Measurements from ENCODE around the gene TMEM217. TPM values are rescaled to one million over a fixed set of nuclear protein-coding genes. Genes with fewer than 3 reads are reported as not detected.

TMEM217 gene
- polyA plus RNA-seq, 1 experiment = 7.7 TPM

GRCh38 chr6:37243131-37243815 lies 14.7 kb downstream of the TMEM217 start:
- Histone ChIP-seq H3K9me3 (ENCODE audit: control insufficient read depth, insufficient read depth, low read length) (no peaks in the 10 kb centered on the region), H3K4me3 (ENCODE audit: low read depth, low read length) (no peak overlapping the region), H3K27me3 (ENCODE audit: control insufficient read depth, insufficient read depth, low read length) (no peaks in the 10 kb centered on the region), H3K27ac (ENCODE audit: low read depth, low read length) (peak overlapping the region; percentile 99)
- no peak for TF ChIP-seq CTCF (IDR thresholded peaks at IDR 0.05; ENCODE audit: low read depth, low read length)
- no peak for DNase-seq (ENCODE audit: low read depth, low spot score)
- ChIA-PET CTCF (interaction anchor here (2.5 kb wide), 1 partner anchor 33 kb away, joined by 7 read pairs; no protein-coding TSS in a partner anchor), POLR2A (interaction anchor here (0.5 to 1.8 kb wide), 4 partner anchors 15 to 635 kb away, joined by 6 to 18 read pairs (median 6); partner anchors contain the start of genes TBC1D22B and TMEM217)

GRCh38 chr6:37242429-37243052 lies 15.4 kb downstream of the TMEM217 start:
- Histone ChIP-seq H3K9me3 (ENCODE audit: control insufficient read depth, insufficient read depth, low read length) (no peaks in the 10 kb centered on the region), H3K4me3 (ENCODE audit: low read depth, low read length) (no peak overlapping the region)

GRCh38 chr6:37241775-37242428 lies 16.0 kb downstream of the TMEM217 start:
- Histone ChIP-seq H3K4me3 (ENCODE audit: low read depth, low read length) (no peak overlapping the region), H3K27me3 (ENCODE audit: control insufficient read depth, insufficient read depth, low read length) (no peaks in the 10 kb centered on the region), H3K9me3 (ENCODE audit: control insufficient read depth, insufficient read depth, low read length) (no peaks in the 10 kb centered on the region), H3K27ac (ENCODE audit: low read depth, low read length) (peak overlapping the region; percentile 99)
- ChIA-PET POLR2A (interaction anchor here (0.5 to 1.8 kb wide), 7 partner anchors 16 to 630 kb away, joined by 3 to 18 read pairs (median 5); partner anchors contain the start of genes TBC1D22B and TMEM217), CTCF (interaction anchor here (1.1 to 2.5 kb wide), 2 partner anchors 11 to 31 kb away, joined by 3 to 7 read pairs; no protein-coding TSS in a partner anchor)
- no peak for TF ChIP-seq CTCF (IDR thresholded peaks at IDR 0.05; ENCODE audit: low read depth, low read length)
- no peak for DNase-seq (ENCODE audit: low read depth, low spot score)

More at GRCh38 chr6:37242429-37243052, 15.4 kb downstream of the TMEM217 start:
- POLR2A ChIA-PET = interaction anchor here (0.5 to 1.8 kb wide), 7 partner anchors 15 to 634 kb away, joined by 3 to 18 read pairs (median 6); partner anchors contain the start of genes TBC1D22B and TMEM217
- H3K27ac ChIP-seq (ENCODE audit: low read depth, low read length) = peak overlapping the region; percentile 99
- TF ChIP-seq CTCF (IDR thresholded peaks at IDR 0.05; ENCODE audit: low read depth, low read length) = no peak
- CTCF ChIA-PET = interaction anchor here (1.1 to 2.5 kb wide), 2 partner anchors 11 to 32 kb away, joined by 3 to 7 read pairs; no protein-coding TSS in a partner anchor
- no peaks in the 10 kb centered on the region for H3K27me3 ChIP-seq (ENCODE audit: control insufficient read depth, insufficient read depth, low read length)
- DNase-seq (ENCODE audit: low read depth, low spot score) = peak; percentile 98

- H3K27me3 ChIP-seq (ENCODE audit: control insufficient read depth, insufficient read depth, low read length) = no peaks in the 10 kb centered on the region
- no peaks in the 10 kb centered on the region for H3K9me3 ChIP-seq (ENCODE audit: control insufficient read depth, insufficient read depth, low read length)
- ChIA-PET CTCF (interaction anchor here (1.1 to 2.5 kb wide), 2 partner anchors 12 to 30 kb away, joined by 3 to 7 read pairs; no protein-coding TSS in a partner anchor), POLR2A (interaction anchor here (0.7 kb wide), 1 partner anchor 629 kb away, joined by 4 read pairs; no protein-coding TSS in a partner anchor)
- DNase-seq (ENCODE audit: low read depth, low spot score) = no peak
- H3K4me3 ChIP-seq (ENCODE audit: low read depth, low read length) = no peak overlapping the region
- TF ChIP-seq CTCF (IDR thresholded peaks at IDR 0.05; ENCODE audit: low read depth, low read length) = no peak
- peak overlapping the region; percentile 76 for H3K27ac ChIP-seq (ENCODE audit: low read depth, low read length)
These were observed 16.8 kb downstream of the TMEM217 start for GRCh38 chr6:37241131-37241530.

All from AG04450 (cell line).